HG02943 (cell line): ENCODE measurements around the gene UBE2L3.
A peak's percentile ranks its signal among the peaks of the same experiment; 100 is the strongest.
"Not testable (repeated sequence)": the region's sequence is repeated elsewhere in the genome, so short reads cannot be mapped to it uniquely, and the experiment has no call there.

ENCODE experiments used
- ATAC-seq: cut with Tn5 transposase; IDR thresholded peaks from one replicate; pipeline ENCODE4 v1.9.1; 2021; ENCODE audit warnings: mild to moderate bottlenecking, low read depth, moderate library complexity; ENCODE audit not compliant: unreplicated experiment

The UBE2L3 gene

DNA sequence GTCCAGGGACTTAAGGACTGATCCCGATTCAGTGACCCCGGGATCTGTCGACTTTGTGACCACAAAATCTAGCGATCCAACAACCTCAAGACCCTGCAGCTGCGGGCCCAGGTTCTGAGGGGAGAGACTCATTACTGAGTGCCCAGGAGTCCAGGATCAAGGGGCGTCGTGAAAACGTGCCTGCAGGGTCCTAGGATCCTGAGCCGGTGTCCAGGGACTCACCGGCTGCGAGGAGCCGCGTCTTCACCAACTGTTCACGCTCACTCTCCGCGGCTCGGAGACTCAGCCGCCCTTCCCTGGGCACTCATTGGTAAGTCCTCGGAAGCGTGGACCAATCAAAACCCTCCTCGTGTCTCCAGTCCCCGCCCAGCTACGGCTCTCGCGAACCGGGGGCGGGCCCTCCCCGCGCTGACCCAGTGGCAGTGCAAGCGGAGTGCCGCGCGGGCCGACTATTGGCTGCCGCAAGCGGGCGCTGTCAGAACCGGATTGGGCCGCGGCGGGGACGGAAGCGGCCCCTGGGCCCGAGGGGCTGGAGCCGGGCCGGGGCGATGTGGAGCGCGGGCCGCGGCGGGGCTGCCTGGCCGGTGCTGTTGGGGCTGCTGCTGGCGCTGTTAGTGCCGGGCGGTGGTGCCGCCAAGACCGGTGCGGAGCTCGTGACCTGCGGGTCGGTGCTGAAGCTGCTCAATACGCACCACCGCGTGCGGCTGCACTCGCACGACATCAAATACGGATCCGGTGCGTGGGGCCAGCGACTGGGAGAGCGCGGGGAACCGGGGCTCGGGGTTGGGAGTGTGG lies 74.5 kb downstream of the UBE2L3 start, which contains the start of gene SDF2L1:
Gene SDF2L1 (plus strand): TSS at position 514 of the 795 bp plus-strand sequence. CDS start 35 bp downstream, at position 549.
- peak; percentile 90 for ATAC-seq

DNA sequence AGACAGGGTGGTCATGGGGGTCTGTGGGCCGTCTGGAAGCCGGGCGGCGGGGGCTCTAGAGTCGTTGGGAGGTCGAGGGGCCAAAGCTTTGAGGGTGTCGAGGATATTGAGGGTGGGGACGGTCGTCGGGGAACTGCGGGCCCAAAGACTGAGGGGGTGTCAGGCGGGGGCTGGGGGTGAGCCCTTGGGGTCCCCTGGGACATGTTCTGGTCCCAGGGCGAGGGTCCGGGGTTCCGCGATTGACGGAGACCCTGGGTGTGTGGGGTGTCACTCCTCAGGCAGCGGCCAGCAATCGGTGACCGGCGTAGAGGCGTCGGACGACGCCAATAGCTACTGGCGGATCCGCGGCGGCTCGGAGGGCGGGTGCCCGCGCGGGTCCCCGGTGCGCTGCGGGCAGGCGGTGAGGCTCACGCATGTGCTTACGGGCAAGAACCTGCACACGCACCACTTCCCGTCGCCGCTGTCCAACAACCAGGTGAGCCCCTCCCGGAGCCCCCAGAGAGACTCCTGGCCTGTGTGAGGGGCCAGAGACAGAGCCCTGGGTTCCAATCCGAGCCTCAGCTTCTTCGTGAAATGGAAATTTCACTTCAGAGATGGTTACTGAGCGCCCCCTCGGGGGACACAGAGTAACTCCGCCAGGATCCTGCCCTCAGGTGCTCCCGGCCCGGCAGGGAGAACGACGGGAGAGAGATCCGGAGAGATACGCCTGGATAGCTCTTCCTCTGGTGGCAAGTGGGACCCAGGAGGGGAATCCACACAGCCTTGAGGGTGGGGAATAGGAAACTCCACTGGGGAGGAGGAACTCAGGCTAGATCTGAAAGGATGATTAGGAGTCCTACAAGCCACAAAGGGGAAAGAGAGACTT lies 75.3 kb downstream of the UBE2L3 start:
- peak; percentile 11 for ATAC-seq

DNA sequence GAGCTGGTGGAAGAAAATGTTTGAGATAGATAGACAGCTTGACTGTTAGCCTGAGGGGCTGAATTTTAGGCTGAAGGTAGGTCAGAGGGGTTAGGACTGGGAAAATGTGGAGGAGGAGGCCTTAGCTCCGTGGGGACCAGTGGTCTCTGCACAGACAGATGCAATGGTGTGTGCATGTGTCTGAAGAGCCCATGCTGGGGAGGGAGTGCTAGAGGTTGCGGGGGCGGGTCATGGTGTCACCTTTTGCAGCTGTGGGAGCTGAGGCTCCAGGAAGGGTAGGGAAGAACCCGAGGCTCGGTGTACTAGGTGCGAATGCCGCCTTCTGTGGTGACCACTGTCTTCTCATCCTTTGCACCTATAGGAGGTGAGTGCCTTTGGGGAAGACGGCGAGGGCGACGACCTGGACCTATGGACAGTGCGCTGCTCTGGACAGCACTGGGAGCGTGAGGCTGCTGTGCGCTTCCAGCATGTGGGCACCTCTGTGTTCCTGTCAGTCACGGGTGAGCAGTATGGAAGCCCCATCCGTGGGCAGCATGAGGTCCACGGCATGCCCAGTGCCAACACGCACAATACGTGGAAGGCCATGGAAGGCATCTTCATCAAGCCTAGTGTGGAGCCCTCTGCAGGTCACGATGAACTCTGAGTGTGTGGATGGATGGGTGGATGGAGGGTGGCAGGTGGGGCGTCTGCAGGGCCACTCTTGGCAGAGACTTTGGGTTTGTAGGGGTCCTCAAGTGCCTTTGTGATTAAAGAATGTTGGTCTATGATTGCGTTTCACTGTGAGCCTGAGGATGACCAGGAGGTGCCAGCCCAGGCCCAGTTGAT lies 76.2 kb downstream of the UBE2L3 start:
- ATAC-seq = no peak

DNA sequence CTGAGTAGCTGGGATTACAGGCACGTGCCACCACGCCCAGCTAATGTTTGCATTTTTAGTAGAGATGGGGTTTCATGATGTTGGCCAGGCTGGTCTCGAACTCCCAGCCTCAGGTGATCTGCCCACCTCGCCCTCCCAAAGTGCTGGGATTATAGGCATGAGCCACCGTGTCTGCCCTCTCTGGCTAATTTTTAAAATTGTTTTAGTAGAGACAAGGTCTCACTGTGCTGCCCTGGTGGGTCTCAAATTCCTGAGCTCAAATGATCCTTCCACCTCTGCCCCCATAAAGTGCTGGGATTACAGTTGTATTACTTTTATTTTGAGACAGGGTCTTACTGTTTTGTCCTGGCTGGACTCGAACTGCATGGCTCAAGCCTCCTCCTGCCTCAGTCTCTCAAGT lies 78.0 kb downstream of the UBE2L3 start:
- not testable (repeated sequence) for ATAC-seq

DNA sequence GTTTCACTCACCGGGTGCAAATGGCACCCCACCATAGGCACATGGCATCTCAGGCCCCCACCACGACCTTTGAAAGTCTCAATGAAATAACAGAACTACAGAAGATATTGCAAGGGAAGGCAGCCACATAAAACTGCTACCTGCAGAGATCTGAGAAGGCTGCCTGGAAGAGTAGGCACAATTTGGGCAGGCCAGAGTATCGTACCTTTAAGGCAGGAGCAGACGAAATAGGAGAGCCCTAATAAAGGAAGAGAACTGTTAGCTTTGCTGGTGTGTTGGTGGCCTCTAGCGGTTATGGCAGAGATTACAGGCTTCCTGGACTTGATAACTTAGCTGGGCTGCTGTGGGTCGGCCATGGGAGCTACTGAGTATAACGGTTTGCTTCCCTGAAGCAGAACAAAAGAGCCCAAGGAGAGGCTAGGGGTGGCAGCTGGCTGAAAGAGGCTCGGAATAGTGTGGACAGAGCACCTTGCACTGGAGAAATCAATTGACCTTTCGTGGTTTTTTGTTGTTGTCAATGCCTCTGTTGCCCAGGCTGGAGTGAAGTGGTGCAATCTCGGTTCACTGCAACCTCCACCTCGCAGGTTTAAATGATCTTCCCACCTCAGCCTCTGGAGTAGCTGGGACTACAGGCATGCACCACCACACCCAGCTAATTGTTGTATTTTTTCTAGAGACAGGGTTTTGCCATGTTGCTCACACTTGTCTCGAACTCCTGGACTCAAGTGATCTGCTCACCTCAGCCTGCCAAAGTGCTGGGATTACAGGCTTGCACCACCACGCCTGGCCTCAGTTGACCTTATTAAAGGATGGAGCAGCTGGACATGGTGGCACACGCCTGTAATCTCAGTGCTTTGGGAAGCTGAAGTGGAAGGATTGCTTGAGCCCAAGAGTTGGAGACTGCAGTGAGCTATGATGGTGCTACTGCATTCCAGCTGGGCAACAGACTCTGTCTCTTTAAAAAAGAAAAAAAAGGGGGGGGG lies 79.4 kb downstream of the UBE2L3 start:
- ATAC-seq = no peak

DNA sequence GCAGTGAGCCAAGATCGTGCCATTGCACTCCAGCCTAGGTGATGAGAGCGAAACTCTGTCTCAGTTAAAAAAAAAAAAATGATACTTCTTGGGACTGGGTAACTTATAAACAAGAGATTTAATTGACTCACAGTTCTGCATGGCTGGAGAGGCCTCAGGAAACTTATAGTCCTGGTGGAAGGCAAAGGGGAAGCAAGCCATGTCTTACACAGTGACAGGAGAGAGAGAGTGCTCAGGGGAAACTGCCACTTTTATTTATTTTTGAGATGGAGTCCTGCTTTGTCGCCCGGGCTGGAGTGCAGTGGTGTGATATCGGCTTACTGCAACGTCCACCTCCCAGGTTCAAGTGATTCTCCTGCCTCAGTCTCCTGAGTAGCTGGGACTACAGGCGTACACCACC lies 82.8 kb downstream of the UBE2L3 start:
- no peak for ATAC-seq

DNA sequence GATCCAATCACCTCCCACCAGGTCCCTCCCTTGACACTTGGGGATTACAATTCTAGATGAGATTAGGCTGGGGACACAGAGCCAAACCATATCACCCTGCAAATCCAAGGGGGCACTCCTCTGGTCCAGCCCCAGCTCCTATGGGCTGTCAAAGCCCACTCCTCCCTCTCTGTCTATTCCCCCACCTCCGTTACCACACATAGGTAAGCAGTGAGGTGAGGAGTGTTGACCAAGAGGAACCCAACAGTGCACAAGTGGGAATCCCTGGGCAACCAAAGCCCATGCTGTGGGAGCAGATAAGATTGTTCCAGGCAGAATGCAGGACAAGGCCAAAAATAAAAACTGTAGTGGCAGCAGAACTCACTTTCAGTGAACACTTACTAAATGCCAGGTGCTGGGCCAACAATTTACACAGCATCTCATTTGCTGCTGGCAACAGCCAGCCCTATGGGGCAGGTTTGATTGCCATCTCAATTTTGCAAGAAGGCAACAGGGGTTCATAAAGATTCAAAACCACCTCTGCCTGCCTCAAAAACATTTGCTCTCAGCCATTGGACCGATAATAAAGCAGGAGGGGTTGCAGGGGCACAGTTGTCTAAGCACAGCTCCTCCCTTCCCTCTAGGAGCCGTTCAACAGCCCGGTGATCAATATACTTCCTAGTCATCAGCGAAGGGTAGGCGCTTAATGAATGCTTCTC lies 83.5 kb downstream of the UBE2L3 start:
- no peak for ATAC-seq

DNA sequence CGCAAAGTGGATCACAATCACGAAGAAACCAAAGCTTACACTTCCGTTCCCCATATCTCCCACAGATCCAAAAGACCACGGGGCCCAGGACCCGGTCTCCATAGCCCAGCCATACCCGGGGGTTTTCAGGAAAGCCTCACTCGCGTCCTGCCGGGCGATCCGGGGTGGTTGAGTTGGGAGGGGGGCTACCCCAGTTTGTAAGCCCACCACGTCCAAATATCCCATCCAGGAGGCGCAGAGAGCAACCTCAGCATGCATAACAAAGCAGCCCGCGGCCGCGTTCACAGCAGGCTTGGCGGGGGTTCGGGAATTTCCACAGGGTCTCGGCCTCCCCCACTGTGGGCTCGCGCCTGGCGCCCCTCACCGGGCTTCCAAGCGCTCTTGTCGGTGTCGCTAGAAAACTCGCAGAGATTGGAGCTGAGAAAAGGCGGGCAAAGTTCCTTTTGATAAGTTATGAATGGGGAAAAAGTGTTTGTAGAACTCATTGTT lies 84.1 kb downstream of the UBE2L3 start:
- ATAC-seq = no peak

DNA sequence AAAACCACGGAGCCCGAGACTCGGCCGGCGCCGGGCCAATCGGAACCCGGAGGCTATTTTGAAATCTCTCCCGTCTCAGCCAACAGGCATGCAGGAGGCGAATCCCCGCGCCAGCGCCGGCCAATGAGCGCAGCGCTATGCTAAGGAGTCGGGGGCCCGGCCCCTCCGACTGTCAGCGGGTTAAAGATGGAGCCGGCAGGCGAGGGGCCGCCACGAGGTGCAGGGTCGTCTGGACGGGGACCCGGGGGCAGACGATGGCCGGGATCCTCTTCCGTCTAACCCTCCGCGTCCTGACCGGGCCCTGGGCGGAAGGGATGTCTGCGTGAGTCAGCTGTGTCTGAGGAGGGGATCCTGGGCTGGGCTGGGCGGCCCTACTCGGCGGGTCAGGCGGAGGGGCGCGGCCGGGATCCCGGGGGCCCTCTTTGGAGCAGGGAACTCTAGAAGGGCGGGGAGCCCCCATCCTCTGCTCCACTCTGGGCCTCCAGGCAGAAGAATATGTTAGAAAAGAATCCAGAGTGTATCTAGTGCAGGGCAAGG lies 84.6 kb downstream of the UBE2L3 start:
- ATAC-seq = no peak

DNA sequence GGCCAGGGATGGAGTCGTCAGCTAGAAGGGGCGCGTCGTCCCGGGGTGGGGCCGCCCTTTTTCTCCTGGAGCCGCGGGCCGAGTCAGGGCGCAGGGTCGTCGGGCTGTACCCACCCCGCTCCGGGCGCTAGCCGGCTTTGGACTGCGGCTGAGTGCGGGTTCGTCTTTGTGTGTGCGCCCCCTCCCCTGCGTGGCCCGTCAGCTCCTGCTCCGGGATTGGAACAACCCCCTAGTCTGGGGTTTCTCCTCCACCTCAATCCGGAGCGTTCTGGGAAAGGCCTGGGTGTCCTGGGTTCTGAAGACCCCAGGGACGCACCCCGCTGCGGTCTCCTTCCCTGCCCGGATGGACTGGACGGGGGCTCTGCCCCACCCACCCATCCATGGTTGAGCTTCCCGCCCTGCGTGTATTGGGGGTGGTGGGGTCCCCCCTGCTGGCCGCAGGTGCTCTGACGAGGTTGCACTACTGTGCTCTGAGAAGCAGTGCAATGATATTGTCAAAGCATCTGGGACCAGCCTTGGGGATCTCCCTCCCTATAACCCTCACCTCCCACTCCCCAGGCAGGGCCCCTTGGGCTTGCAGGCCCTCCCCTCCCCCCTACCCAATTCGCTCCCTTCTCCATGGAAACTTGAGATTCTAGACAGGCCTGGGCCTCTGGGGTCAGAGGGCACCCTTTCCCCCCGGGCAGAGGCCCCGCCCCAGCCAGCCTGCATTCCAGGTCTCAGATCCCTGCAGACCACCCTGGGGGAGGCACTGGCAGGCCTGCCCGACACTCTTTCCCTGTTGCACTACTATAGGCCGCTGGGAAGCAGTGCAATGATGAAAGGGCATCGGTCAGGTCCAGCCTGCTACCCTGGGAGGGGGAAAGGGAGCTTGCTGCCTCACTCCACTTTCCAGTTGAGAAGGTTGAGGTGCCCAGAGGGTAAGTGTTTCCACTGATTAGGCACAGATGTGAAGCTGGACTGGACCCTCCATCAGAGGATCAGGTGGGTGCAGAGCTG lies 85.3 kb downstream of the UBE2L3 start:
- no peak for ATAC-seq

DNA sequence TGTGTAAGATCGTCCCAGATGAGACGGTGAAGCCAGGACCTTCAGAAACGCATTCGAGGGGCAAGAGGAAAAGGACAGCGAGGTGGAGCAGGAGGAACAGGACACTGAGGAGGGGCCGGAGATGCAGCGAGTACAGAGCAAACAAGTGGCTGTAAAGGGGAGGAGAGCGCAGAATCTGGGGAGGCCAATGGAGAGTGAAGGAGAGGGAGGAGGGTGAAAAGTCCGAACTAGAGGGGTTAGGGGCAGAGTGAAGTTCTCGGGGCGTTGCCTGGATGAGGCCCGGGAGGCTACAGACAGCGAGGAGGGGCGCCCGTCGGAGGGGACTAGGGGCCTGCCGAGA lies 89.5 kb downstream of the UBE2L3 start:
- ATAC-seq = no peak

DNA sequence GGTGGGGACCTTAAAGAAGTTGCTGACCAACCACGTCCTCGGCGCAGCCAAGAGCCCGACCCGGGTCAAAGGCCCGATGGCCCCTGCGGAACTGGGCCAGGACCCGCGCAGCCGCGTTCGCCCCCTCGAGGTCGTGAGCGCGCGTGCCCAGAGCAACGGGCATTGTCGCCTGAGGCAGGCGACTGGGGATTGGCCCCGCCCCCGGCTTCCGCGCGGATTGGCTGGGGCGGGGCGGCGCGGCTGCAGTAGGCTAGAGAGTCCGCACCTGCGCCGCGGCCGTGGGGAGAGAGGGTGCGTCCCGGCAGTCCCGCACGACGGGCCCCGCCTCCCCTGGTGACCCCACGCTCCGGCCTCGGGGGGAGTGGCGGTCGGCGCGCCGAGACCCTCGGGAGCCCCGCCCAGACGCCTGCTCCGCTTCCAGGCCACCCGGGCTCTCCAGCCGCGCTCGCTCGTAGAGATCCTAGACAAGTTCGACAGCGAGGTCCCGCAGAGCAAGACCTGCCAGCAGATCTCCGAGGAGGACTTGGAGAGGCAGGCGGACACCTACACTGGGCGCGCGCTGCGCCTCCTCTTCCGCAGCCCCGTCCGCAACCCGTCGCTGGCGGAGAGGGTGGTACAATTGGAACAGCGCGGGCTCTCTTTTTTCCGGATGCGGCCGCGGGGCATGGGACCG lies 90.0 kb downstream of the UBE2L3 start:
- ATAC-seq = peak; percentile 46

DNA sequence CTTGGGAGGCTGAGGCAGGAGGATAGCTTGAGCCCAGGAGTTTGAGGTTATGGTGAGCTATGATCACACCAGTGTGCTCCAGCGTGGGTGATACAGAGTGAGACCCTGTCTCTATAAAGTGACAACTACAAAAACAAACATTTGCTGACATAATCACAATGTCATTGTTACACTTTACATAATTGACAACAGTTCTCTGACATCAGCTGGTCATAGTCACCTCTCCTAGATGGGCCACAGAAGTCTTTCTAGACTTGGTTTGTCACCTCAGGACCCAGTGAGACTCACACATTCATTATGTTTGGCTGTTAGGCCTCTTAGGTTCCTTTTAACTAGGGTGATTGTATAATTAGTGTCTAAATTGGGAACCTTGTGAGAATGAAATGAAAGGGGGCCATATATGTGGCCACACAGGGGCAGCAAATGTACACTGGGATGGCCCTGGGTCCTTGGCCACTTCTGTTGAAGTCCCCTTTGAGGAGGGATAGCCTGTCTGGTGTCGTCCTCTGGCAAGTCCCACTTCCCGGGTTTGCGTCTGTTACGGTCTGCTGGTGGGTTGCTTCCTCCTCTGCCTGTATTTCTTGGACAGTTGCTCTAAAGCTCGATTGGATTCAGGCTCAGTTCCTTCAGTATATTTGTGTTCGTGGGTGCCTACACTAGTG lies 92.5 kb downstream of the UBE2L3 start:
- ATAC-seq = no peak

DNA sequence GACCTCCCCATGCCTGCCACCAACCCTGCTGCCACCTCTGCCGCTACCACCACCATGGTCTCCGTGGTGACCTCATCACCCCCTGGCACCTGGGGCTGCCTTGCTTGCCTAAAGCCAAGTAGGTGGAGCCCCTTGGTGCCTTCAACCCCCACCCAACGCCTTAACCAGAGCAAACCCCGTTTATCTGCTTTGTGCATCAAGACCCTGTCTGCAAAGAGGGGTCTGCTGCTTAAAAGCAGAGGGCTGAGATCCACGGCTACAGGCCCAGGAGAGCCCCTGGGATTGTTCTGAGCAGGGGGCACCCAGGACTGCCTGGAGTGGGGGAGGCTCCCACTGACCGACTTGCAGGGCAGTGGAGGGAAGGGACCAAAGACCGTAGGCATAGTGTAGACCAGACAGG lies 93.4 kb downstream of the UBE2L3 start:
- no peak for ATAC-seq

DNA sequence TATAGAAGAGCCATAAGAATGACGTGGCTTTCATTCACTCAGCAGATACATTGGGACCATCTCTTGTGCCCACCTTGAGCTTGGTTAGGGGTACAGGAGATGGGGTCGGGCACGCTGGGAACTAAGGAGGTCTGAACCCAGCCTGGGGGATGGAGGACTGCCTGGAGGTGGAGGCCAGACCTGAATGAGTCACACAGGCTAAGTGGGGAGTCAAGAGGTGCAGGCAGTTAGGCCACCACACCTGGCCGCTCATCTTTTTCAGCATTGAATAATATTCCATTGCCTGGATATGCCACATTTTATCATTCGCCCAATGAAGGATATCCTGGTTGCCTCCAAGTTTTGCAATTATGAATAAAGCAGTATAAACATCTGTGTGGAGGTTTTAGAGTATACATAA lies 94.5 kb downstream of the UBE2L3 start:
- ATAC-seq = no peak

DNA sequence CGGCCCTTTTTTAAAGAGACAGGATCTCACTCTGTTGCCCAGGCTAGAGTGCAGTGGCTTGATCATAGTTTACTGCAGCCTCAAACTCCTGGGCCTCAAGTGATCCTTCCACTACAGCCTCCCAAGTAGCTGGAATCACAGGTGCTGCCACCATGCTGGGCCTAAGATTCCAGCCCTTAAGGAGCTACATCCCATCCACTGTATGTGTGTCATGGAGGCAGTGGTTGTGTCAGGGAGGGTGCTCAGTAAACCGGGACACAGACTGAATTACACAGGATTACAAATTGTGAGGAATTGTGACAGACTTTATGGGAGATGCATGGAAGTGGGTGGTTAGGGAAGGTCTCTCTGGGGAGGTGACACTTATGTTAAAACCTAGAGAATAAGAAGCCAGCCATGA lies 96.2 kb downstream of the UBE2L3 start:
- no peak for ATAC-seq
